ENCODE results near the gene TC2N. TPM values are rescaled to one million over a fixed set of nuclear protein-coding genes. Genes with fewer than 3 reads are reported as not detected.

TC2N gene
- total RNA-seq, 1 experiment from 2014 or later: 16.4 TPM

- Histone ChIP-seq H3K9ac (ENCODE audit: extremely low read depth, insufficient read length, low read length) (no peak overlapping the region), H2AK5ac (ENCODE audit: insufficient read length, low read length) (no peak overlapping the region), H2BK20ac (ENCODE audit: low read depth, low read length, poor library complexity, severe bottlenecking) (no peak overlapping the region), H3K79me1 (ENCODE audit: insufficient read depth, low read depth, low read length, poor library complexity, severe bottlenecking) (no peaks in the 10 kb centered on the region), H2BK15ac (ENCODE audit: low read depth, low read length) (no peak overlapping the region), H4K91ac (ENCODE audit: insufficient read length, low read depth, low read length) (no peak overlapping the region), H3K27ac (ENCODE audit: insufficient read length, low read depth, low read length) (no peak overlapping the region), H3K79me2 (ENCODE audit: insufficient read depth, low read length) (no peaks in the 10 kb centered on the region), H3K4me2 (ENCODE audit: insufficient read depth, insufficient read length, low read length) (no peak overlapping the region), H3K23ac (ENCODE audit: insufficient read length, low read depth, low read length) (no peak overlapping the region), H2BK12ac (ENCODE audit: insufficient read length, low read depth, low read length) (no peak overlapping the region), H3K23me2 (ENCODE audit: insufficient read length, low read depth, low read length, poor library complexity, severe bottlenecking) (no peaks in the 10 kb centered on the region), H3K56ac (ENCODE audit: insufficient read length, low read depth, low read length) (no peak overlapping the region), H3K18ac (ENCODE audit: insufficient read length, low read depth, low read length) (no peak overlapping the region), H3K9me3 (ENCODE audit: control insufficient read depth, low read depth, low read length) (no peaks in the 10 kb centered on the region), H3K4me1 (ENCODE audit: insufficient read depth, low read length) (no peaks in the 10 kb centered on the region), H2BK120ac (ENCODE audit: low read depth, low read length, poor library complexity, severe bottlenecking) (no peak overlapping the region), H3K4ac (ENCODE audit: low read depth, low read length) (no peak overlapping the region), H4K8ac (replicated peaks; ENCODE audit: insufficient read length, low read depth, low read length) (no peak overlapping the region), H2BK5ac (ENCODE audit: insufficient read length, low read length) (no peak overlapping the region), H4K20me1 (ENCODE audit: control insufficient read depth, insufficient read depth, insufficient read length) (no peaks in the 10 kb centered on the region), H3T11ph (ENCODE audit: low read length) (no peak overlapping the region), H4K5ac (ENCODE audit: insufficient read length, low read depth, low read length) (no peak overlapping the region), H3K14ac (ENCODE audit: insufficient read depth, low read length) (no peak overlapping the region), H2AFZ (ENCODE audit: low read length) (no peak overlapping the region), H3K27me3 (ENCODE audit: insufficient read depth, low read length) (no peaks in the 10 kb centered on the region)
- Mint-ChIP-seq H3K9me3 (no peaks in the 10 kb centered on the region), H3K27me3 (ENCODE audit: low read depth) (no peaks in the 10 kb centered on the region; the same call in 1 of the 2 replicates), H3K4me3 (no peak overlapping the region), H3K4me1 (peaks cover 2 to 3% of the 10 kb centered on the region in 2 experiments; a peak in 2 of 4 replicates), H3K36me3 (ENCODE audit: insufficient read depth in 1 of 3, low read depth in 3 of 3) (no peaks in the 10 kb centered on the region; a peak in 1 of 7 replicates), H3K27ac (no peak overlapping the region)
- no peak for TF ChIP-seq CTCF (conservative IDR thresholded peaks at IDR 0.05)
- no peak for DNase-seq
- no CpG with 5 or more reads among the region's 9 CpGs for WGBS (ENCODE audit: extremely low coverage, insufficient read length, low lambda C conversion rate)
Measured at GRCh38 chr14:91910196-91910595, 42.9 kb upstream of the TC2N start.
